ENCODE data around the gene ASPA.

DNA sequence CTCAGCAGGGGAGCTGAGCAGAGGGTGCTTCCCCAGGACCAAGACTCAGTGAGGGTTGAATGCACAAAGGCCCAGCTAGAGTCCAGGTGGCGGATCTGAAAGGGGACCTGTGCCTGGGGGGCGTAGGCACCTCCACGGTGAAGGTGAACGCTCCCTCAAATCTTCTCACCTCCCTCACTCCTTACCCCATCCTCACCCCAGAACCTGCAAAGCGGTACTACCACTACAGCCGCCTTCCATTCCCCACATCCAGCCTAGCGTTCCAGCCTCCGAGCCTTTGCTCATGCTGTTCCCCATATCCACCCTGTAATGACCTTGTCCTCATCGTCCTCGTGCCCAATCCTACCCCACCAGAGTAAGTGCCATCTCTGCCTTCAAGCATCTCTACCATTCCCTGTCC is 51.2 kb downstream of the ASPA start:
- TF ChIP-seq CTCF (IDR thresholded peaks at IDR 0.05; ENCODE audit: poor library complexity) (no peak), EZH2phosphoT487 (IDR thresholded peaks at IDR 0.05; ENCODE audit: low read depth, severe bottlenecking, unreplicated experiment) (no peak)
